Endodermal cell (in vitro differentiated cells): ENCODE measurements around the gene SARNP. TPM values are rescaled to one million over a fixed set of nuclear protein-coding genes. Genes with fewer than 3 reads are reported as not detected.

Experiments used
- DNase-seq: peaks from one replicate; pipeline ENCODE4 v3.0.0-alpha.2; 2017
- H3K27ac ChIP-seq: 2 replicates; pipeline ENCODE4 v1.5.1; 2013; ENCODE audit warnings: mild to moderate bottlenecking, low read depth, low read length, moderate library complexity
- H3K27me3 ChIP-seq: 2 replicates; pipeline ENCODE4 v1.6.1; 2013; ENCODE audit warnings: mild to moderate bottlenecking, low read length, moderate library complexity; ENCODE audit not compliant: insufficient read depth, control insufficient read depth, poor library complexity, severe bottlenecking
- H3K36me3 ChIP-seq: 2 replicates; pipeline ENCODE4 v1.7.0; 2013; ENCODE audit warnings: mild to moderate bottlenecking, low read length, moderate library complexity; ENCODE audit not compliant: control insufficient read depth, insufficient read depth
- H3K4me1 ChIP-seq: one replicate; pipeline ENCODE4 v1.7.0; 2013; ENCODE audit warnings: low read length; ENCODE audit not compliant: control insufficient read depth, insufficient read depth
- H3K4me3 ChIP-seq: 2 replicates; pipeline ENCODE4 v1.5.1; 2013; ENCODE audit warnings: mild to moderate bottlenecking, low read length, moderate library complexity
- H3K9ac ChIP-seq: 2 replicates; pipeline ENCODE4 v1.6.1; 2013; ENCODE audit warnings: mild to moderate bottlenecking, low read length, moderate library complexity; ENCODE audit not compliant: poor library complexity, severe bottlenecking; ENCODE audit errors: extremely low read depth
- H3K9me3 ChIP-seq: 2 replicates; pipeline ENCODE4 v1.6.1; 2013; ENCODE audit warnings: mild to moderate bottlenecking, low read length, moderate library complexity; ENCODE audit not compliant: control insufficient read depth
- H3K27ac Mint-ChIP-seq: 2 replicates; pipeline ENCODE4 v1.8.0; 2020; ENCODE audit warnings: mixed read lengths
- H3K27me3 Mint-ChIP-seq: 2 replicates; pipeline ENCODE4 v1.8.0; 2021; ENCODE audit warnings: mild to moderate bottlenecking, mixed read lengths; ENCODE audit not compliant: insufficient read depth
- H3K36me3 Mint-ChIP-seq: 2 replicates; pipeline ENCODE4 v1.8.0; 2020; ENCODE audit warnings: low read depth, mixed read lengths
- H3K4me1 Mint-ChIP-seq: 2 replicates; pipeline ENCODE4 v1.8.0; 2020; ENCODE audit warnings: mixed read lengths
- H3K4me3 Mint-ChIP-seq: 2 replicates; pipeline ENCODE4 v1.8.0; 2020; ENCODE audit warnings: mild to moderate bottlenecking, moderate library complexity, mixed read lengths
- H3K9me3 Mint-ChIP-seq: 2 replicates; pipeline ENCODE4 v1.8.0; 2020; ENCODE audit warnings: mild to moderate bottlenecking, mixed read lengths
- CTCF ChIP-seq: fragments of 200-600 bp; sonication (generic); conservative IDR thresholded peaks from 2 replicates; pipeline ENCODE4 v1.5.0; 2021; ENCODE audit warnings: antibody characterized with exemption, mild to moderate bottlenecking
- WGBS, 2 experiments: methylation state at CpG; one replicate each; pipeline versions ENCODE4 v1.1.5 to v1.1.7; 2013; ENCODE audit warnings: missing lambda C conversion rate in 2 of 2, mixed read lengths in 1 of 2; ENCODE audit not compliant: insufficient coverage in 1 of 2, insufficient read length in 1 of 2; 5-methylcytosine and 5-hydroxymethylcytosine counted together
- total RNA-seq, 2 donors: library from RNA; stranded (reverse); fragmentation: NEBNext Ultra II Directional in 1 of 2; extraction: Animal tissue kit (Norgen Biotek cat#: 25700) in 1 of 2; gene quantifications; 2 replicates in 1 of 2; 3 replicates in 1 of 2; pipeline ENCODE4 v1.2.1, GENCODE V29; 2021

Gene SARNP
- total RNA-seq, 2 donors from 2014 or later: 95.7 to 119 TPM

DNA sequence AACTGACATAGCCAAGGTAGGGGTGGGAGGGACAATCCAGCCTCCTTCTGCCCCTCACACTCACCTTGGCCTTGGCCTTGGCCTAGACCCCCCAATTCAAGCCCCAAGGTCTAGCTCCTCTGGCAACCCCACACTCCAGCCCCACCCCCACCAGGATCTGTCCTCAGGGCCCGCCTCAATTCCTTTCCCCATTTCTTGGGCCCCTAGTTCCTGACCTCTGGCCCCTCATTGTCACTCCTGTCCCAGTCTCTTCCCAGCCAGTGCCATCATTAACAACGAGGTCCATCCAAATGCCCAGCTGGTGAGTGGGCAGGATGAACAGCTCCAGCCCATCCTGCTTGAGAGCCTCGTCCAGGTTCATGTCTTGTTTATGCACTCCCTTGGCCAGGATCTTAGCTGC, 81.4 kb downstream of the SARNP start:
- no peaks in the 10 kb centered on the region for H3K36me3 ChIP-seq
- no peak overlapping the region for H3K4me3 Mint-ChIP-seq
- TF ChIP-seq CTCF: no peak
- H3K36me3 Mint-ChIP-seq: no peaks in the 10 kb centered on the region
- no peaks in the 10 kb centered on the region for H3K27me3 ChIP-seq
- H3K9me3 ChIP-seq: no peaks in the 10 kb centered on the region
- no peaks in the 10 kb centered on the region for H3K9me3 Mint-ChIP-seq
- no peaks in the 10 kb centered on the region for H3K27me3 Mint-ChIP-seq
- 92 to 100% methylated on average over 2 to 3 of the region's 3 CpGs for WGBS, 2 experiments
- no peak overlapping the region for H3K27ac ChIP-seq
- H3K4me1 ChIP-seq: no peaks in the 10 kb centered on the region
- no peak overlapping the region for H3K4me3 ChIP-seq
- DNase-seq: no peak
- H3K9ac ChIP-seq: no peak overlapping the region
- no peak overlapping the region for H3K27ac Mint-ChIP-seq
- H3K4me1 Mint-ChIP-seq: peaks cover 17% of the 10 kb centered on the region

DNA sequence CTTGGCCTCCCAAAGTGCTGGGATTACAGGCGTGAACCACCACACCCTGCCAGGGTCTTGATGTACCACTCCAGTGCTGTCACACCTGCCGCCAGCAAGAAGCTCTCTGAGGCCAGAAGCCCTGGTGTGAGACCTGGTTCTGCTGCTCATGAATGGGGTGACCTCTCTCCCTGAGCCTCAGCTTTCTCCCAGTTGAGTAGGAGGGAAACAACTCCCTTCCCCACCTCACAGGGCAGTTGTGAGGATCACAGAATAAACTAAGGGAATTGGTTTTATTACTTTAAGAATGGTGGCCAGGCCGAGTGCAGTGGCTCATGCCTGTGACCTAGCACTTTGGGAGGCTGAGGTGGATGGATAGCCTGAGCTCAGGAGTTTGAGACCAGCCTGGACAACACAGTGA, 82.9 kb downstream of the SARNP start:
- no peak for TF ChIP-seq CTCF
- no peaks in the 10 kb centered on the region for H3K36me3 Mint-ChIP-seq
- no peak overlapping the region for H3K4me3 Mint-ChIP-seq
- H3K9me3 ChIP-seq: no peaks in the 10 kb centered on the region
- H3K27ac ChIP-seq: no peak overlapping the region
- no peaks in the 10 kb centered on the region for H3K27me3 Mint-ChIP-seq
- no peaks in the 10 kb centered on the region for H3K9me3 Mint-ChIP-seq
- WGBS, 2 experiments: 79 to 97% methylated on average over 2 to 3 of the region's 3 CpGs
- H3K4me1 ChIP-seq: no peaks in the 10 kb centered on the region
- no peaks in the 10 kb centered on the region for H3K27me3 ChIP-seq
- no peak overlapping the region for H3K4me3 ChIP-seq
- peaks cover 25% of the 10 kb centered on the region for H3K4me1 Mint-ChIP-seq
- no peak overlapping the region for H3K9ac ChIP-seq
- no peaks in the 10 kb centered on the region for H3K36me3 ChIP-seq
- DNase-seq: no peak
- H3K27ac Mint-ChIP-seq: no peak overlapping the region

DNA sequence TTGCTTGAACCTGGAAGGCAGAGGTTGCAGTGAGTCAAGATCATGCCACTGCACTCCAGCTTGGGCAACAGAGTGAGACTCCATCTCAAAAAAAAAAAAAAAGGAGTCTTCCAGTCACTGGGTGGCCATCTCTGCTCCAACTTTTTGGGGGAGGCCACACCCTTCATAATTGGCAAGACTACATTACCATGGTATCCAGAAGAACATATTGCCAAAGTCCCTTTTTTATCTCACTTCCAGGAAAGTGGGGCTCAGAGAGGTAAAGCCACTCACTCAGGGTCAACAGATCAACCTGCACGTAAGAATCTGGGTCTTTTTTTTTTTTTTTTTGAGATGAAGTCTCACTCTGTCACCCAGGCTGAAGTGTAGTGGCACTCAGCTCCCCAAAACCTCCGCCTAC, 83.7 kb downstream of the SARNP start:
- peaks cover 25% of the 10 kb centered on the region for H3K4me1 Mint-ChIP-seq
- no peaks in the 10 kb centered on the region for H3K9me3 Mint-ChIP-seq
- Histone ChIP-seq H3K27ac (no peak overlapping the region), H3K36me3 (no peaks in the 10 kb centered on the region), H3K4me1 (no peaks in the 10 kb centered on the region), H3K27me3 (no peaks in the 10 kb centered on the region), H3K9ac (no peak overlapping the region), H3K9me3 (no peaks in the 10 kb centered on the region), H3K4me3 (no peak overlapping the region)
- no peaks in the 10 kb centered on the region for H3K36me3 Mint-ChIP-seq
- H3K27me3 Mint-ChIP-seq: no peaks in the 10 kb centered on the region
- no peak for TF ChIP-seq CTCF
- no peak overlapping the region for H3K27ac Mint-ChIP-seq
- WGBS, 2 experiments: 86 to 88% methylated on average over 2 of the region's 2 CpGs
- no peak for DNase-seq
- H3K4me3 Mint-ChIP-seq: no peak overlapping the region
